Activated naive CD4-positive, alpha-beta T cell treated with anti-CD3 and anti-CD28 coated beads for 36 hours (primary cell): Measurements from ENCODE around the gene PP2D1. TPM values are rescaled to one million over a fixed set of nuclear protein-coding genes. Genes with fewer than 3 reads are reported as not detected.

Experiments
- total RNA-seq, 2 experiments: library from RNA; stranded (reverse); gene quantifications; one replicate each; pipeline ENCODE4 v1.2.3, GENCODE V29; 2021

PP2D1 gene
- total RNA-seq, 2 experiments from 2014 or later, result not detected

Other genes starting within 250 kb of the PP2D1 start
- 1 to 10 TPM in 1 of 2 experiments, under 1 TPM in 1; 0.55 to 1.2 TPM for gene EFHB, start 78.0 kb downstream of the PP2D1 start, total RNA-seq
- gene RAB5A, start 65.2 kb downstream of the PP2D1 start, total RNA-seq, result 10 to 100 TPM; 46.4 to 47.5 TPM
- 10 to 100 TPM in 1 of 2 experiments, 1 to 10 TPM in 1; 9.4 to 11.5 TPM for gene KAT2B, start 28.2 kb upstream of the PP2D1 start, total RNA-seq
- gene SGO1, start 173.9 kb upstream of the PP2D1 start, total RNA-seq, result 10 to 100 TPM; 36.2 to 37.5 TPM